HCT116 (cell line): ENCODE results near the gene PIWIL4. TPM values are rescaled to one million over a fixed set of nuclear protein-coding genes. Genes with fewer than 3 reads are reported as not detected.
"Not testable (repeated sequence)": the region's sequence is repeated elsewhere in the genome, so short reads cannot be mapped to it uniquely, and the experiment has no call there.

ENCODE experiments used
- ATAC-seq: fragments of 200-7000 bp; cut with Tn5 transposase; 2 replicates; pipeline ENCODE4 v1.9.1; 2020; ENCODE audit warnings: mild to moderate bottlenecking, moderate library complexity
- BruUV-seq: library from RNA; stranded (reverse); fragments of 400-500 nt; replicated peaks from 2 replicates; lab custom pipeline; 2021; lab: Mats Ljungman, UMichigan
- CTCF ChIA-PET: fragments of 300-600 bp; sonication (Branson Sonifier 250); formaldehyde crosslinking; loops from one replicate; lab custom pipeline; 2021; ENCODE audit warnings: antibody characterized with exemption; lab: Charles Lee
- POLR2A ChIA-PET: fragments of 300-600, 350-600 bp; sonication (Branson Sonifier 250); formaldehyde crosslinking; loops from one replicate; lab custom pipeline; 2021; ENCODE audit warnings: antibody characterized with exemption; lab: Charles Lee
- RAD21 ChIA-PET, 2 experiments: fragments of 300-600 bp; sonication (Branson Sonifier 250); formaldehyde crosslinking; loops; one replicate each; lab custom pipeline; 2023; ENCODE audit warnings: low total read pairs in 2 of 2; ENCODE audit not compliant: uncharacterized antibody in 2 of 2, unreplicated experiment in 2 of 2, low non-redundant PET in 1 of 2; lab: Charles Lee
- DNase-seq: peaks from one replicate; pipeline ENCODE4 v3.0.0-alpha.2; 2010; ENCODE audit warnings: low read depth, low spot score
- H2AFZ ChIP-seq: fragments of 200-600 bp; shearing (Covaris generic), sonication (generic); 2 replicates; pipeline ENCODE4 v1.6.1; 2017; ENCODE audit warnings: low read depth, mixed run types, mixed read lengths, antibody characterized with exemption, low read length; ENCODE audit not compliant: poor library complexity, severe bottlenecking
- H3K27ac ChIP-seq: 2 replicates; pipeline ENCODE4 v1.5.1; 2012; ENCODE audit warnings: low read depth, low read length
- H3K27me3 ChIP-seq: fragments of 200-600 bp; sonication (generic); 2 replicates; pipeline ENCODE4 v1.6.1; 2016; ENCODE audit warnings: mixed run types, low read length, mixed read lengths; ENCODE audit not compliant: insufficient read depth
- H3K36me3 ChIP-seq, 2 experiments: fragments of 200-500 bp in 1 of 2; fragments of 200-600 bp in 1 of 2; sonication (Bioruptor generic) in 1 of 2; sonication (generic) in 1 of 2; 2 replicates each; pipeline versions ENCODE4 v1.5.1 to v1.6.1; 2014 to 2016; ENCODE audit warnings: low read length in 2 of 2, inconsistent platforms in 1 of 2, mixed read lengths in 1 of 2, mixed run types in 1 of 2; ENCODE audit not compliant: insufficient read depth in 2 of 2, control insufficient read depth in 1 of 2
- H3K4me1 ChIP-seq, 2 experiments: fragments of 200-600 bp in 1 of 2; sonication (generic) in 1 of 2; 2 replicates each; pipeline versions ENCODE4 v1.5.1 to v1.6.1; 2012 to 2017; ENCODE audit warnings: low read length in 2 of 2, inconsistent platforms in 1 of 2, mild to moderate bottlenecking in 1 of 2, mixed read lengths in 1 of 2, mixed run types in 1 of 2, moderate library complexity in 1 of 2; ENCODE audit not compliant: insufficient read depth in 2 of 2, control insufficient read depth in 1 of 2
- H3K4me2 ChIP-seq: fragments of 200-600 bp; sonication (generic); 2 replicates; pipeline ENCODE4 v1.6.1; 2017; ENCODE audit warnings: mixed run types, low read length, mixed read lengths
- H3K4me3 ChIP-seq, 2 experiments: fragments of 200-600 bp in 1 of 2; sonication (generic) in 1 of 2; replicated peaks in 1 of 2; 2 replicates each; pipeline ENCODE4 v1.5.1; 2011 to 2016; ENCODE audit warnings: low read length in 2 of 2, control low read depth in 1 of 2, low read depth in 1 of 2, mild to moderate bottlenecking in 1 of 2, mixed read lengths in 1 of 2, mixed run types in 1 of 2
- H3K79me2 ChIP-seq: fragments of 200-600 bp; sonication (generic); 2 replicates; pipeline ENCODE4 v1.6.1; 2017; ENCODE audit warnings: mild to moderate bottlenecking, mixed run types, low read length, moderate library complexity, mixed read lengths; ENCODE audit not compliant: insufficient read depth
- H3K9ac ChIP-seq: fragments of 200-600 bp; sonication (generic); 2 replicates; pipeline ENCODE4 v1.6.1; 2016; ENCODE audit warnings: low read length, mixed read lengths
- H3K9me2 ChIP-seq: fragments of 200-600 bp; sonication (generic), shearing (Covaris generic); 2 replicates; pipeline ENCODE4 v1.6.1; 2017; ENCODE audit warnings: mixed run types, mild to moderate bottlenecking, moderate library complexity; ENCODE audit not compliant: insufficient read depth
- H3K9me3 ChIP-seq, 2 experiments: fragments of 200-500 bp in 1 of 2; fragments of 200-600 bp in 1 of 2; sonication (Bioruptor generic) in 1 of 2; sonication (generic) in 1 of 2; 2 replicates each; pipeline ENCODE4 v1.6.1; 2014 to 2017; ENCODE audit warnings: low read length in 2 of 2, mixed read lengths in 2 of 2, inconsistent platforms in 1 of 2, low read depth in 1 of 2, mild to moderate bottlenecking in 1 of 2, mixed run types in 1 of 2, moderate library complexity in 1 of 2; ENCODE audit not compliant: control insufficient read depth in 1 of 2, insufficient read depth in 1 of 2
- H4K20me1 ChIP-seq: fragments of 200-600 bp; sonication (generic), shearing (Covaris generic); 2 replicates; pipeline ENCODE4 v1.6.1; 2017; ENCODE audit warnings: mixed run types, mild to moderate bottlenecking, moderate library complexity; ENCODE audit not compliant: insufficient read depth
- CBX3 ChIP-seq: IDR thresholded peaks from 2 replicates; pipeline ENCODE4 v1.6.1; 2012; ENCODE audit warnings: low read depth
- CEBPB ChIP-seq: IDR thresholded peaks from 2 replicates; pipeline ENCODE4 v1.6.1; 2012; ENCODE audit warnings: low read depth
- EGR1 ChIP-seq: IDR thresholded peaks from 2 replicates; pipeline ENCODE4 v1.6.1; 2012; ENCODE audit warnings: low read depth
- ELF1 ChIP-seq: IDR thresholded peaks from 2 replicates; pipeline ENCODE4 v1.6.1; 2012; ENCODE audit warnings: low read depth, borderline replicate concordance
- EZH2phosphoT487 ChIP-seq: fragments of 200-600 bp; IDR thresholded peaks from 2 replicates; pipeline ENCODE4 v1.6.1; 2018; ENCODE audit warnings: antibody characterized with exemption, borderline replicate concordance
- FOSL1 ChIP-seq: IDR thresholded peaks from 2 replicates; pipeline ENCODE4 v1.6.1; 2012; ENCODE audit warnings: low read depth
- JUND ChIP-seq: IDR thresholded peaks from 2 replicates; pipeline ENCODE4 v1.6.1; 2012
- POLR2A ChIP-seq: IDR thresholded peaks from 2 replicates; pipeline ENCODE4 v1.7.0; 2011; ENCODE audit warnings: borderline replicate concordance; ENCODE audit not compliant: insufficient read depth, insufficient read length; ENCODE audit errors: extremely low read depth
- POLR2AphosphoS5 ChIP-seq: IDR thresholded peaks from 2 replicates; pipeline ENCODE4 v1.6.1; 2011; ENCODE audit warnings: mild to moderate bottlenecking, low read depth, low read length, moderate library complexity
- SP1 ChIP-seq: IDR thresholded peaks from 2 replicates; pipeline ENCODE4 v1.6.1; 2012; ENCODE audit warnings: low read depth
- TCF7L2 ChIP-seq: IDR thresholded peaks from 2 replicates; pipeline ENCODE4 v1.7.0; 2011; ENCODE audit warnings: borderline replicate concordance, inconsistent platforms; ENCODE audit not compliant: insufficient read depth, insufficient read length; ENCODE audit errors: extremely low read depth
- ZFX ChIP-seq: fragments of 450-650 bp; IDR thresholded peaks from 2 replicates; pipeline ENCODE4 v1.6.1; 2017
- intact Hi-C: fragments of 100-400 bp; cut with micrococcal nuclease; formaldehyde crosslinking; loops from 2 replicates; pipeline ENCODE4 v1.10.0; 2022
- total RNA-seq: library from RNA; stranded (reverse); gene quantifications from one replicate; pipeline ENCODE4 v1.2.1, GENCODE V29; 2021; ENCODE audit not compliant: unreplicated experiment
- TF ChIP-seq, protein P1 (sequence below): IDR thresholded peaks from 2 replicates; pipeline ENCODE4 v1.6.1; 2012

The PIWIL4 gene
- total RNA-seq, 1 experiment from 2014 or later: 0.34 TPM

GRCh38 chr11:94568200-94568599, 1.0 kb downstream of the PIWIL4 start:
- BruUV-seq: no TSS peak
- Histone ChIP-seq H3K27ac (no peak overlapping the region), H3K4me3 (no peak overlapping the region), H3K4me1 (peaks cover 0 to 8% of the 10 kb centered on the region in 2 experiments; a peak in 3 of 4 replicates), H3K4me2 (no peak overlapping the region), H3K9ac (no peak overlapping the region), H4K20me1 (no peaks in the 10 kb centered on the region), H3K9me3 (no peaks in the 10 kb centered on the region), H3K36me3 (no peaks in the 10 kb centered on the region), H3K79me2 (no peaks in the 10 kb centered on the region), H3K27me3 (no peaks in the 10 kb centered on the region), H3K9me2 (no peaks in the 10 kb centered on the region), H2AFZ (no peak overlapping the region)
- no peak for DNase-seq
- no peak for TF ChIP-seq JUND
- TF ChIP-seq EZH2phosphoT487: no peak
- TF ChIP-seq, protein P1, sequence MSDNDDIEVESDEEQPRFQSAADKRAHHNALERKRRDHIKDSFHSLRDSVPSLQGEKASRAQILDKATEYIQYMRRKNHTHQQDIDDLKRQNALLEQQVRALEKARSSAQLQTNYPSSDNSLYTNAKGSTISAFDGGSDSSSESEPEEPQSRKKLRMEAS: no peak
- TF ChIP-seq POLR2A: no peak
- no peak for TF ChIP-seq POLR2AphosphoS5
- no peak for TF ChIP-seq ZFX
- ChIA-PET CTCF (no interaction called here), POLR2A (no interaction called here), RAD21 (no interaction called here)
- intact Hi-C loops: no loop called here
- ATAC-seq: no peak

DNA sequence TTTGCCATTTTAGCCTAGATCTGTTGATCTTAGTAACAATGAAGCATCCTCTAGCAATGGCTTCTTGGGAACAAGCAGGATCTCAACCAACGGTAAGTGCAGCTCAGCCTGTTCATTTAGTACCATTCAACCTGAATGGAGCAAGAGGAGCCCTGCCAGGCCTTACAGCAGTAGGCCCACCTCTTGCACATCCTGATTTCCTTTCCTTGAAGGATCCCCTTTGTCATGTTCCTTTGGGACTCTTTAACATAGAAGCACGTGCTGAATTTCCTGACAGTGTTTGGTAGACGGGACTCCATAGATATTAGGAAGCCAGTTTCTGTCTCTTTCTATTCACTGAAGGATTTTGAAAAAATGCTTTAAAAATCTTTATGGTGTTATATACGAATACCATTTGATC, 1.5 kb downstream of the PIWIL4 start:
- no TSS peak for BruUV-seq
- ATAC-seq (no peak), DNase-seq (no peak)
- peaks cover 0 to 3% of the 10 kb centered on the region in 2 experiments; a peak in 2 of 4 replicates for H3K4me1 ChIP-seq
- no peaks in the 10 kb centered on the region for H3K9me3 ChIP-seq
- no peak overlapping the region for H3K4me2 ChIP-seq
- intact Hi-C loops: no loop called here
- ChIA-PET CTCF (no interaction called here), POLR2A (no interaction called here), RAD21 (no interaction called here)
- H3K9ac ChIP-seq: no peak overlapping the region
- H4K20me1 ChIP-seq: no peaks in the 10 kb centered on the region
- TF ChIP-seq EZH2phosphoT487: no peak
- TF ChIP-seq ZFX: no peak
- no peak for TF ChIP-seq POLR2AphosphoS5
- TF ChIP-seq SP1: no peak
- TF ChIP-seq JUND: no peak
- TF ChIP-seq TCF7L2: no peak
- no peak for TF ChIP-seq ELF1
- no peak for TF ChIP-seq FOSL1
- no peak for TF ChIP-seq EGR1
- TF ChIP-seq, protein P1: no peak
- TF ChIP-seq CBX3: no peak
- no peak for TF ChIP-seq CEBPB
- no peak overlapping the region for H2AFZ ChIP-seq
- H3K79me2 ChIP-seq: no peaks in the 10 kb centered on the region
- H3K27me3 ChIP-seq: no peaks in the 10 kb centered on the region
- H3K9me2 ChIP-seq: no peaks in the 10 kb centered on the region
- H3K4me3 ChIP-seq: no peak overlapping the region
- no peaks in the 10 kb centered on the region for H3K36me3 ChIP-seq
- no peak overlapping the region for H3K27ac ChIP-seq

- H3K79me2 ChIP-seq, DNase-seq, H4K20me1 ChIP-seq, BruUV-seq, RAD21 ChIA-PET, H3K4me2 ChIP-seq, H3K4me3 ChIP-seq, intact Hi-C loops, H3K9ac ChIP-seq, H3K27me3 ChIP-seq, H3K27ac ChIP-seq, H3K4me1 ChIP-seq, H3K9me3 ChIP-seq, H3K36me3 ChIP-seq, H2AFZ ChIP-seq, POLR2A ChIA-PET, CTCF ChIA-PET, H3K9me2 ChIP-seq, ATAC-seq: not testable (repeated sequence)
These were observed 5.8 kb downstream of the PIWIL4 start for GRCh38 chr11:94572975-94573374.
